ENCODE measurements around the gene HNRNPUL2.

GRCh38 chr11:62702246-62702645 is 25.0 kb downstream of the HNRNPUL2 start:
- TF ChIP-seq POLR2A (IDR thresholded peaks at IDR 0.05; ENCODE audit: low read depth, low read length) (no peak), POLR2AphosphoS5 (IDR thresholded peaks at IDR 0.05; ENCODE audit: low read depth, low read length) (no peak)
